ENCODE results near the gene OBSCN.

- no peak for TF ChIP-seq POLR2A (IDR thresholded peaks at IDR 0.05)
- no peak for TF ChIP-seq CTCF (IDR thresholded peaks at IDR 0.05)
Measured at GRCh38 chr1:228286505-228287417, 78.9 kb downstream of the OBSCN start.

Measured in heart left ventricle (tissue), 13 donors.